Lung (tissue), 12 donors: ENCODE results near the gene ABR. TPM values are rescaled to one million over a fixed set of nuclear protein-coding genes. Genes with fewer than 3 reads are reported as not detected.
A peak's percentile ranks its signal among the peaks of the same experiment; 100 is the strongest.

ENCODE experiments used
- ATAC-seq: fragments of 200-7000 bp; cut with Tn5 transposase; one replicate; pipeline ENCODE4 v1.9.1; 2020; ENCODE audit warnings: moderate number of reproducible peaks; ENCODE audit not compliant: insufficient read depth, low FRiP score
- DNase-seq, 3 donors: peaks; one replicate each; pipeline ENCODE4 v3.0.0-alpha.2; 2013 to 2017
- H3K27ac ChIP-seq, 2 donors: one replicate each; pipeline ENCODE4 v1.5.1; 2013; ENCODE audit warnings: mild to moderate bottlenecking in 2 of 2, moderate library complexity in 2 of 2, control low read depth in 1 of 2, inconsistent platforms in 1 of 2, low read depth in 1 of 2, low read length in 1 of 2
- H3K27me3 ChIP-seq, 3 donors: one replicate each; pipeline ENCODE4 v1.5.1; 2013; ENCODE audit warnings: low read length in 2 of 3; ENCODE audit not compliant: control insufficient read depth in 3 of 3, insufficient read depth in 3 of 3
- H3K36me3 ChIP-seq, 4 donors: one replicate each; pipeline ENCODE4 v1.5.1; 2013; ENCODE audit warnings: low read length in 4 of 4, mild to moderate bottlenecking in 1 of 4, moderate library complexity in 1 of 4; ENCODE audit not compliant: control insufficient read depth in 4 of 4, insufficient read depth in 4 of 4
- H3K4me1 ChIP-seq, 5 donors: one replicate each; pipeline ENCODE4 v1.5.1; 2013; ENCODE audit warnings: low read length in 5 of 5, mild to moderate bottlenecking in 2 of 5, moderate library complexity in 1 of 5; ENCODE audit not compliant: control insufficient read depth in 5 of 5, insufficient read depth in 5 of 5
- H3K4me3 ChIP-seq: one replicate; pipeline ENCODE4 v1.5.1; 2013; ENCODE audit warnings: mild to moderate bottlenecking, control low read depth, moderate library complexity
- H3K9ac ChIP-seq, 2 donors: one replicate each; pipeline ENCODE4 v1.5.1; 2013; ENCODE audit warnings: low read length in 2 of 2, control low read depth in 1 of 2; ENCODE audit not compliant: insufficient read depth in 1 of 2
- H3K9me3 ChIP-seq, 4 donors: one replicate each; pipeline ENCODE4 v1.5.1; 2013; ENCODE audit warnings: low read length in 3 of 4, mild to moderate bottlenecking in 1 of 4, moderate library complexity in 1 of 4; ENCODE audit not compliant: control insufficient read depth in 4 of 4, insufficient read depth in 3 of 4
- CTCF ChIP-seq: IDR thresholded peaks from 2 replicates; pipeline ENCODE4 v1.5.1; 2012; ENCODE audit warnings: mild to moderate bottlenecking; ENCODE audit errors: control extremely low read depth, extremely low read depth
- WGBS, 2 donors: extraction: QIAGEN DNeasy Blood & Tissue Kit; methylation state at CpG; one replicate each; pipeline ENCODE4 v1.1.7; 2013; 5-methylcytosine and 5-hydroxymethylcytosine counted together
- polyA plus RNA-seq, 2 donors: library from polyadenylated mRNA; stranded (reverse); fragments of 200-250 nt; gene quantifications; one replicate each; pipeline ENCODE4 v1.2.1, GENCODE V29; 2013
- total RNA-seq, 2 donors: library from RNA; depleted of rRNA in 1 of 2; stranded (reverse); fragments of >200 nt in 1 of 2; gene quantifications; one replicate each; pipeline ENCODE4 v1.2.1, GENCODE V29; 2014 to 2021
- donor health status: control.
- donor health status: control.
- donor health status: Bipolar disorder and iron deficiency.
- donor health status: healthy.
- donor health status: DM: yes; HTN: yes; CAD: no.

The ABR gene
- total and polyA plus RNA-seq, 4 donors: 54.8 to 187 (median 70.2) TPM

- H3K4me3 ChIP-seq: peak overlapping the region; percentile 69
- ATAC-seq: no peak
- no peak for DNase-seq
- H3K9ac ChIP-seq: no peak overlapping the region
- TF ChIP-seq CTCF: no peak
- peak overlapping the region; percentile 94 to 96 for H3K27ac ChIP-seq
- H3K9me3 ChIP-seq: no peaks in the 10 kb centered on the region
- WGBS, 2 donors: 55 to 67% methylated on average over 24 of the region's 24 CpGs
- no peaks in the 10 kb centered on the region for H3K36me3 ChIP-seq
- peaks cover 4 to 41% (median 26%) of the 10 kb centered on the region in 5 donors for H3K4me1 ChIP-seq
- no peaks in the 10 kb centered on the region for H3K27me3 ChIP-seq
Measured at GRCh38 chr17:1107777-1108477, 71.9 kb downstream of the ABR start.

GRCh38 chr17:1107083-1107776, 72.6 kb downstream of the ABR start:
- WGBS, 2 donors: 87 to 98% methylated on average over 19 to 20 of the region's 20 CpGs
- Histone ChIP-seq H3K4me1 (peaks cover 4 to 40% (median 26%) of the 10 kb centered on the region in 5 donors), H3K9me3 (no peaks in the 10 kb centered on the region), H3K9ac (no peak overlapping the region), H3K27ac (peak overlapping the region; percentile 68 to 94), H3K4me3 (no peak overlapping the region), H3K36me3 (no peaks in the 10 kb centered on the region), H3K27me3 (no peaks in the 10 kb centered on the region)
- no peak for ATAC-seq
- no peak for DNase-seq
- no peak for TF ChIP-seq CTCF

- Histone ChIP-seq H3K9ac (no peak overlapping the region), H3K36me3 (peaks cover 0 to 9% (median 2%) of the 10 kb centered on the region in 4 donors), H3K27ac (peak overlapping the region; percentile 55 to 89), H3K9me3 (no peaks in the 10 kb centered on the region), H3K4me3 (no peak overlapping the region), H3K27me3 (no peaks in the 10 kb centered on the region), H3K4me1 (peaks cover 0 to 17% (median 11%) of the 10 kb centered on the region in 5 donors)
- no peak for ATAC-seq
- TF ChIP-seq CTCF: no peak
- 71 to 74% methylated on average over 8 of the region's 8 CpGs for WGBS, 2 donors
- peak in 2 of 3 donors; percentile 44 to 58 for DNase-seq
Measured at GRCh38 chr17:1104222-1104621, 75.6 kb downstream of the ABR start.
